ENCODE data around the gene HTR6. TPM values are rescaled to one million over a fixed set of nuclear protein-coding genes. Genes with fewer than 3 reads are reported as not detected.

The HTR6 gene
- total RNA-seq, 1 experiment from 2014 or later, result 0.57 TPM

- TF ChIP-seq EGR1 (IDR thresholded peaks at IDR 0.05; ENCODE audit: low read depth) (no peak), SRF (IDR thresholded peaks at IDR 0.05; ENCODE audit: low read depth) (no peak)
- Histone ChIP-seq H3K79me2 (ENCODE audit: insufficient read depth, low read length) (no peaks in the 10 kb centered on the region), H3K4me2 (ENCODE audit: low read length) (no peak overlapping the region), H3K27ac (ENCODE audit: low read depth, low read length) (no peak overlapping the region), H3K36me3 (ENCODE audit: control insufficient read depth in 1 of 2, insufficient read depth in 2 of 2, low read length in 2 of 2) (no peaks in the 10 kb centered on the region), H3K4me3 (replicated peaks in 1 of 2; ENCODE audit: low read depth in 1 of 2, low read length in 2 of 2) (no peak overlapping the region), H4K20me1 (ENCODE audit: insufficient read depth) (no peaks in the 10 kb centered on the region), H3K27me3 (ENCODE audit: insufficient read depth, low read length) (0 out of 2 replicates have a peak, but pooled peaks cover 5% of the 10 kb centered on the region), H2AFZ (ENCODE audit: low read depth, low read length, poor library complexity, severe bottlenecking) (no peak overlapping the region), H3K9me2 (ENCODE audit: insufficient read depth) (no peaks in the 10 kb centered on the region), H3K9ac (ENCODE audit: low read length) (no peak overlapping the region), H3K4me1 (ENCODE audit: control insufficient read depth in 1 of 2, insufficient read depth in 2 of 2, low read length in 2 of 2) (no peaks in the 10 kb centered on the region), H3K9me3 (ENCODE audit: control insufficient read depth in 1 of 2, insufficient read depth in 1 of 2, low read depth in 1 of 2, low read length in 2 of 2) (no peaks in the 10 kb centered on the region)
- no peak for DNase-seq (ENCODE audit: low read depth, low spot score)
- intact Hi-C loops (cut with micrococcal nuclease), result no loop called here
- POLR2A ChIA-PET, result no interaction called here
- RAD21 ChIA-PET (ENCODE audit: low non-redundant PET in 1 of 2, low total read pairs in 2 of 2, uncharacterized antibody in 2 of 2, unreplicated experiment in 2 of 2), result no interaction called here
- CTCF ChIA-PET, result no interaction called here
- no TSS peak for BruUV-seq (replicated peaks)
- no peak for ATAC-seq
Observed at GRCh38 chr1:19672237-19672636, 7.6 kb downstream of the HTR6 start.

GRCh38 chr1:19675797-19676196 lies 11.1 kb downstream of the HTR6 start:
- H3K4me1 ChIP-seq (ENCODE audit: control insufficient read depth in 1 of 2, insufficient read depth in 2 of 2, low read length in 2 of 2), result no peaks in the 10 kb centered on the region
- no peak overlapping the region for H3K9ac ChIP-seq (ENCODE audit: low read length)
- H3K79me2 ChIP-seq (ENCODE audit: insufficient read depth, low read length), result no peaks in the 10 kb centered on the region
- H3K36me3 ChIP-seq (ENCODE audit: control insufficient read depth in 1 of 2, insufficient read depth in 2 of 2, low read length in 2 of 2), result no peaks in the 10 kb centered on the region
- H3K4me2 ChIP-seq (ENCODE audit: low read length), result no peak overlapping the region
- H3K27me3 ChIP-seq (ENCODE audit: insufficient read depth, low read length), result 0 out of 2 replicates have a peak, but pooled peaks cover 5% of the 10 kb centered on the region
- POLR2A ChIA-PET, result no interaction called here
- no peaks in the 10 kb centered on the region for H4K20me1 ChIP-seq (ENCODE audit: insufficient read depth)
- H3K4me3 ChIP-seq (replicated peaks in 1 of 2; ENCODE audit: low read depth in 1 of 2, low read length in 2 of 2), result no peak overlapping the region
- intact Hi-C loops (cut with micrococcal nuclease), result no loop called here
- H3K27ac ChIP-seq (ENCODE audit: low read depth, low read length), result no peak overlapping the region
- H3K9me3 ChIP-seq (ENCODE audit: control insufficient read depth in 1 of 2, insufficient read depth in 1 of 2, low read depth in 1 of 2, low read length in 2 of 2), result no peaks in the 10 kb centered on the region
- CTCF ChIA-PET, result interaction anchor here (1.9 kb wide), 1 partner anchor 13 kb away, joined by 5 read pairs; no protein-coding TSS in a partner anchor
- no TSS peak for BruUV-seq (replicated peaks)
- ATAC-seq, result no peak
- H3K9me2 ChIP-seq (ENCODE audit: insufficient read depth), result no peaks in the 10 kb centered on the region
- DNase-seq (ENCODE audit: low read depth, low spot score), result no peak
- RAD21 ChIA-PET (ENCODE audit: low non-redundant PET in 1 of 2, low total read pairs in 2 of 2, uncharacterized antibody in 2 of 2, unreplicated experiment in 2 of 2), result no interaction called here
- H2AFZ ChIP-seq (ENCODE audit: low read depth, low read length, poor library complexity, severe bottlenecking), result no peak overlapping the region
- TF ChIP-seq ELF1 (IDR thresholded peaks at IDR 0.05; ENCODE audit: borderline replicate concordance, low read depth), result no peak
- TF ChIP-seq YY1 (IDR thresholded peaks at IDR 0.05; ENCODE audit: extremely low read depth, insufficient replicate concordance, low read depth, low read length), result no peak
- no peak for TF ChIP-seq SRF (IDR thresholded peaks at IDR 0.05; ENCODE audit: low read depth)
- no peak for TF ChIP-seq ZBTB33 (IDR thresholded peaks at IDR 0.05; ENCODE audit: extremely low read depth, insufficient replicate concordance, low read length)
- TF ChIP-seq ZNF274 (IDR thresholded peaks at IDR 0.05; ENCODE audit: low read depth, low read length), result no peak
- no peak for TF ChIP-seq SP1 (IDR thresholded peaks at IDR 0.05; ENCODE audit: low read depth)
- no peak for TF ChIP-seq CEBPB (IDR thresholded peaks at IDR 0.05; ENCODE audit: low read depth)
- TF ChIP-seq ZFX (IDR thresholded peaks at IDR 0.05), result no peak
- TF ChIP-seq MAX (IDR thresholded peaks at IDR 0.05), result no peak
- no peak for TF ChIP-seq EZH2phosphoT487 (IDR thresholded peaks at IDR 0.05; ENCODE audit: borderline replicate concordance)
- no peak for TF ChIP-seq REST (IDR thresholded peaks at IDR 0.05; ENCODE audit: low read depth)
- TF ChIP-seq POLR2A (IDR thresholded peaks at IDR 0.05; ENCODE audit: borderline replicate concordance, extremely low read depth, insufficient read depth, insufficient read length), result no peak
- no peak for TF ChIP-seq ATF3 (IDR thresholded peaks at IDR 0.05)
- TF ChIP-seq FOSL1 (IDR thresholded peaks at IDR 0.05; ENCODE audit: low read depth), result no peak
- TF ChIP-seq TCF7L2 (IDR thresholded peaks at IDR 0.05; ENCODE audit: borderline replicate concordance, extremely low read depth, insufficient read depth, insufficient read length), result no peak
- no peak for TF ChIP-seq CBX3 (IDR thresholded peaks at IDR 0.05; ENCODE audit: low read depth)
